GM11168 (cell line): ENCODE results near the gene NEK2.

Source experiments
- in situ Hi-C: fragments of 300-500 bp; cut with MboI; formaldehyde crosslinking; loops from one replicate; pipeline ENCODE4 v1.12.0; 2022; ENCODE audit warnings: low sequenced_read_pairs; ENCODE audit not compliant: unreplicated experiment

NEK2 gene

GRCh38 chr1:211619033-211619996 is 56.1 kb downstream of the NEK2 start:
- in situ Hi-C loops = no loop called here

DNA sequence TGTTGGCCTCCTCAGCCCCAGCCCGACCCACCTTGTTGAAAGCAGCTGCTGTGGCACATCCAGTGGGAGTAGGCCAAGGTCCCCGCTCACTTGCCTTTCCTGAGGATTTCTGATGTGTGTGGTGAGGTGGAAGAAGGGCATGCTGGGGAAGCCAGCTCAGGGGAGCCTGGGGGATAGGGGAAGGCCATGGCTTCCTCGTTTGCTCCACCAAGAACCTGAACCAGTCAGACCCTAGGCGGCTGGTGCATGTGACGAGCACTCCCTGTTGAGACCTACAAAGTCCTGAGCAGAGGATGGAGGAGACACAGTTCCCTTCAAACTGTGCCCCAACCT is 58.5 kb downstream of the NEK2 start:
- in situ Hi-C loops = no loop called here

DNA sequence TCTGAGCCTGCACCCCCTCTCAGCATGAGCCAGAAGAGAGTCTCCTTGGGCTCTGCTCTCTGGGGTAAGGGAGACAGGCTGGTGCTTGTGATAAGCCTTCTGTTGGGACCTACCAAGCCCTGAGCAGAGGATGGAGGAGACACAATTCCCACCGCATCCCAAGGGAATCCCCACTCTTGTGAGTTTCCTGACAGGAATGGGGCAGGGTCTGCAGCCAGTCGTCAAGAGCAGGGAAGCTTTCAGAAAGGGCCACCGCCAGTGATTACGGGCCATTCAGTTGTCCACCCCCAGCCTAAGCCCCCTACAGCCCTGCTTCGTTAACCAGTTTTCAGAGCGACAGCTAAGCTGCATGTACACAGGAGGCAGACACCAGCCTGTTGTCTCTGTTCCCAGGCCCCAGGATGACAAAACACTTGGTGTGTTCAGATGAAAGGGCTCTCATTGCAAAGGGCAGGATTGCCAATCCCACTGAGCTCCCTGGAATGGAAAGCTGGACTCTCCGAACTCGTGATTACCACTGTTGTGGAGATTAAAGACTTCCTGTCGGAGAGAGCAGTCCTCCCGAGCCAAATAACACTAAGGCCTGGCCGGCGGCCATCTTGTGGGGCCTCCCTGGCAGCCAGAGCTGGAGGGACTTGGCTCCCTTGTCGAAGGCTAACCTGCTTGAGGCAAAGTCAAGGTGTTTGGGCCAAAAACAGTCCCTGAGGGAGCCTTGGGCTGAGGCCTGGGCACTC is 59.0 kb downstream of the NEK2 start:
- in situ Hi-C loops = no loop called here

GRCh38 chr1:211614615-211615014 is 60.8 kb downstream of the NEK2 start:
- in situ Hi-C loops = no loop called here

DNA sequence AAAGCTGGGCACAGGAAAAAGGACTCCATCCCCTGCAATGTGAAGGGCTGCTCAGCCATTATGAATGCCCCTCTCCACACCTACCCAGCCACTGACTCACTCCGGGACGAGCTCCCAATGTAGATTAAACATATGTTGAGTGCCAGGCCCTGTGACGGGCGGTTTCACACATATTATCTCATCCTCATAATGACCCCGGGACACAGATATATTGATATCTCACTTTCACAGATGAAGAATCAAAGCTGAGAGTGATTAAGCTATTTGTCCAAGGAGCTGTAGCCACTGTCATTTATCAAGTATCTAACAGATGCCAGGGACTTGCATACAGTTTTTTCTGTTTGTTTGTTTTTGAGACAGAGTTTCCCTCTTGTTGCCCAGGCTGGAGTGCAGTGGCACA is 61.5 kb downstream of the NEK2 start:
- in situ Hi-C loops = no loop called here

DNA sequence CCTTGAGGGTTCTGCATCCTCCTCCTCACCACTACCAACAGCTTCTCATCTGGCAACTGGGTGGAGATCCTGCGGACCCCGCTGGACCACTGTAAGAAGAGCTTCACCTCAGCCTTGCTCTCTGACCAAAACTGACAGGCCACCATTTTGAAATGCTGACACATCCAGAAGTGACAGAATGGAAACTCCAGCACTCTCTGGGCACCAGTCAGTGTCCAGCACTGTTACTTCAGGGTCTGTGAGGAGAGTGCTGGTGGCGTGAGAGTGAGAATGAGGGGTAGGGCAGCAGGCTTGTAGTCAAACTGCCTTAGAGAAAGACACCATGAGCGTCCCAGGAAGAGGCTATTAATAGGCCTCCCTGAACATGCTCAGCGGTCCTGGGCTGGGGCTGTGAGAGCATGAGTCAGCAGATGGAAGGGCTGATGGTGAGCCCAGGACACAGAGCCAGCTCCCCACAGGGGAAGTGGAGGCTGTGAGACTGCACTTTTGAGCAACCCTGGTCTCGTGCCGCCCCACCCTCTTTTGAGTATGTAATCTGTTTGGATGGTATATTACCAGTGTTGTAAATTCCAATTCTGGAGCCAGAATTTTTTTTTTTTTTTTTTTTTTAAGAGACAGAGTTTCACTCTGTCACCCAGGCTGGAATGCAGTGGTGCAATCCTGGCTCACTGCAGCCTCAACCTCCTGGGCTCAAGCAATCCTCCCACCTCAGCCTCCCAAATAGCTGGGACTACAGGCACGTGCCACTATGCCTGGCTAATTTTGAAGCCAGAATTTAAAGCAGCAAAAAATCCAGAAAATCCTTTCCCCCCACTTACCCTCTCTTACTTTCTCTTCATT is 62.1 kb downstream of the NEK2 start:
- in situ Hi-C loops = no loop called here

DNA sequence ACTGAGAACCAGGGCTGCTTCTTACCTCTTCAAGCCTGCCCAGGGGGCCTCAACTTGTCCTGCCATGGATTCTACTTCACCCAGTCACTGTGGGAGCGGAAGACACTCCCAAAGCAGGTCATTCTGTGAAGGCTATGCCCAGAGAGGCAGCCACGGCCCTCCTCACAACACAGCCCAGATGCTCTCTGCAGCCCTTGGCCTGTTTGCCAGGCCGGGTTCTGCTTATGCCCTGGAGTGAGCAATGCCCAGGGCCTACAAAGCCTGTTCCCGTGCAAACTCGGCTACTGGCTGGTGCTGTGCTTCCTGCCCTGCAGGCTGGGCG is 62.7 kb downstream of the NEK2 start:
- in situ Hi-C loops = no loop called here
